Nephron (organoid): ENCODE measurements around the gene ZNF326.
"Not testable (repeated sequence)": the region's sequence is repeated elsewhere in the genome, so short reads cannot be mapped to it uniquely, and the experiment has no call there.

Experiments used
- H3K27ac Mint-ChIP-seq, 3 experiments: 2 replicates each; pipeline ENCODE4 v1.8.0; 2020; ENCODE audit warnings: mixed read lengths in 3 of 3, mild to moderate bottlenecking in 2 of 3, moderate library complexity in 1 of 3
- H3K27me3 Mint-ChIP-seq: 2 replicates; pipeline ENCODE4 v1.8.0; 2021; ENCODE audit warnings: low read depth, mild to moderate bottlenecking, moderate library complexity, mixed read lengths
- H3K36me3 Mint-ChIP-seq: 2 replicates; pipeline ENCODE4 v1.8.0; 2020; ENCODE audit warnings: low read depth, mixed read lengths
- H3K4me1 Mint-ChIP-seq: 2 replicates; pipeline ENCODE4 v1.8.0; 2020; ENCODE audit warnings: mixed read lengths
- H3K4me3 Mint-ChIP-seq, 3 experiments: 2 replicates each; pipeline ENCODE4 v1.8.0; 2020; ENCODE audit warnings: mild to moderate bottlenecking in 3 of 3, mixed read lengths in 3 of 3, moderate library complexity in 2 of 3
- H3K9me3 Mint-ChIP-seq: 2 replicates; pipeline ENCODE4 v1.8.0; 2020; ENCODE audit warnings: mixed read lengths
- CTCF ChIP-seq, 3 experiments: fragments of 200-600 bp; sonication (generic); IDR thresholded peaks; one replicate each; pipeline ENCODE4 v1.5.0; 2021; ENCODE audit warnings: antibody characterized with exemption in 3 of 3; ENCODE audit not compliant: unreplicated experiment in 3 of 3

The ZNF326 gene

GRCh38 chr1:89990976-89991831 lies 3.7 kb upstream of the ZNF326 start:
- Mint-ChIP-seq H3K9me3 (no peaks in the 10 kb centered on the region), H3K4me1 (peaks cover 7% of the 10 kb centered on the region), H3K27ac (no peak overlapping the region), H3K36me3 (no peaks in the 10 kb centered on the region), H3K27me3 (no peaks in the 10 kb centered on the region), H3K4me3 (peak overlapping the region in 1 of 3 experiments; percentile 9)
- no peak for TF ChIP-seq CTCF (IDR thresholded peaks at IDR 0.05; ENCODE audit: unreplicated experiment in 3 of 3)

- Mint-ChIP-seq H3K4me1 (peaks cover 28% of the 10 kb centered on the region), H3K27ac (peak overlapping the region in 1 of 3 experiments; percentile 29), H3K36me3 (peaks cover 11% of the 10 kb centered on the region), H3K4me3 (peak overlapping the region; percentile 67 to 74 (median 73)), H3K9me3 (no peaks in the 10 kb centered on the region), H3K27me3 (no peaks in the 10 kb centered on the region)
- no peak for TF ChIP-seq CTCF (IDR thresholded peaks at IDR 0.05; ENCODE audit: unreplicated experiment in 3 of 3)
Measured at GRCh38 chr1:89993541-89993940, 1.4 kb upstream of the ZNF326 start.

GRCh38 chr1:89994231-89994804 lies 592 bp upstream of the ZNF326 start:
- H3K4me3 Mint-ChIP-seq, result peak overlapping the region; percentile 90 to 99 (median 98)
- no peak for TF ChIP-seq CTCF (IDR thresholded peaks at IDR 0.05; ENCODE audit: unreplicated experiment in 3 of 3)
- no peaks in the 10 kb centered on the region for H3K9me3 Mint-ChIP-seq
- no peaks in the 10 kb centered on the region for H3K27me3 Mint-ChIP-seq
- H3K27ac Mint-ChIP-seq, result peak overlapping the region; percentile 97 to 99 (median 97)
- H3K36me3 Mint-ChIP-seq, result peaks cover 18% of the 10 kb centered on the region
- H3K4me1 Mint-ChIP-seq, result peaks cover 33% of the 10 kb centered on the region

GRCh38 chr1:89995598-89996449 lies 914 bp downstream of the ZNF326 start:
- Mint-ChIP-seq H3K9me3 (no peaks in the 10 kb centered on the region), H3K27me3 (no peaks in the 10 kb centered on the region), H3K4me3 (peak overlapping the region; percentile 98 to 100 (median 99)), H3K27ac (peak overlapping the region; percentile 97 to 99 (median 99)), H3K36me3 (peaks cover 31% of the 10 kb centered on the region), H3K4me1 (peaks cover 34% of the 10 kb centered on the region)
- TF ChIP-seq CTCF (IDR thresholded peaks at IDR 0.05; ENCODE audit: unreplicated experiment in 3 of 3), result no peak

- Mint-ChIP-seq H3K4me3 (peak overlapping the region; percentile 98 to 100 (median 99)), H3K36me3 (peaks cover 38% of the 10 kb centered on the region), H3K9me3 (no peaks in the 10 kb centered on the region), H3K4me1 (peaks cover 34% of the 10 kb centered on the region), H3K27ac (peak overlapping the region; percentile 97 to 99 (median 99)), H3K27me3 (no peaks in the 10 kb centered on the region)
- TF ChIP-seq CTCF (IDR thresholded peaks at IDR 0.05; ENCODE audit: unreplicated experiment in 3 of 3), result no peak
Measured at GRCh38 chr1:89996450-89997110, 1.7 kb downstream of the ZNF326 start.

GRCh38 chr1:89997152-89997551 lies 2.2 kb downstream of the ZNF326 start:
- Mint-ChIP-seq H3K4me3 (peak overlapping the region; percentile 98 to 100 (median 99)), H3K4me1 (peaks cover 34% of the 10 kb centered on the region), H3K27ac (peak overlapping the region in 2 of 3 experiments; percentile 70 to 80), H3K36me3 (peaks cover 42% of the 10 kb centered on the region)
- not testable (repeated sequence) for H3K9me3 Mint-ChIP-seq, H3K27me3 Mint-ChIP-seq
